ENCODE data around the gene MGAT4C. TPM values are rescaled to one million over a fixed set of nuclear protein-coding genes. Genes with fewer than 3 reads are reported as not detected.
"Not testable (repeated sequence)": the region's sequence is repeated elsewhere in the genome, so short reads cannot be mapped to it uniquely, and the experiment has no call there.

MGAT4C gene
- not detected for total RNA-seq

- no peaks in the 10 kb centered on the region for H3K4me1 Mint-ChIP-seq (ENCODE audit: low read depth)
- no peaks in the 10 kb centered on the region for H3K36me3 Mint-ChIP-seq (ENCODE audit: insufficient read depth in 2 of 2)
- no peaks in the 10 kb centered on the region for H3K27me3 Mint-ChIP-seq (ENCODE audit: low read depth)
- H3K27ac Mint-ChIP-seq = no peak within 1 kb of the TSS
- no peak for DNase-seq
- H3K9me3 Mint-ChIP-seq = no peaks in the 10 kb centered on the region
- no peak within 1 kb of the TSS for H3K4me3 Mint-ChIP-seq
- ATAC-seq (replicated peaks in 1 of 2) = no peak
These were observed at the start of gene MGAT4C for GRCh38 chr12:86256163-86256562. Gene MGAT4C (minus strand): TSS chr12:86256391.

- H3K4me3 Mint-ChIP-seq; H3K27ac Mint-ChIP-seq; H3K36me3 Mint-ChIP-seq (ENCODE audit: insufficient read depth in 2 of 2); ATAC-seq (replicated peaks in 1 of 2); H3K4me1 Mint-ChIP-seq (ENCODE audit: low read depth); DNase-seq; H3K27me3 Mint-ChIP-seq (ENCODE audit: low read depth); H3K9me3 Mint-ChIP-seq: not testable (repeated sequence)
These were observed 40.2 kb upstream of the MGAT4C start for GRCh38 chr12:86296396-86296795.

DNA sequence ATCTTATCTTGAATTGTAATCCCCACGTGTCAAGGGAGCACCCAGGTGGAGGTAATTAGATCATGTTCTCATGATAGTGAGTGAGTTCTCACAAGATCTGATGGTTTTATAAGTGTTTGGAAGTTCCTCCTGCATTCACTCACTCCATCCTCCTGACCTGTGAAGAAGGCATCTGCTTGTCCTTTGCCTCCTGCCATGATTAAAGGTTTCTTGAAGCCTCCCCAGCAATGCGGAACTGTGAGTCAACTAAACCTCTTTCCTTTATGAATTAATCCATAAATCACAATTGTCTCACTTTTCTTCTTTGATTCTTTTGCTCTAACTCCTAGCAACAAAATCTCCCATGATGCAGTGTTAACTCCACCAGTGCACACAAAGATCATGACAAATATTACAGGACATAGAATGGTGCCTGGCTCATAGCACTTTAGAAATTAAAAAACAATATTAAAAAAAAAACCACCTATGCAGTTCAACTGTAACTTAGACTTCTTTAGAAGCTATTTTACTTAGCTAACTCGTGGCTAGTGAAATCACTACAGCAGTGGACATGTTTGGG lies 37.6 kb upstream of the MGAT4C start:
- no peaks in the 10 kb centered on the region for H3K4me1 Mint-ChIP-seq (ENCODE audit: low read depth)
- no peak overlapping the region for H3K4me3 Mint-ChIP-seq
- peaks cover 5 to 11% of the 10 kb centered on the region in 2 donors for H3K9me3 Mint-ChIP-seq
- H3K36me3 Mint-ChIP-seq (ENCODE audit: insufficient read depth in 2 of 2) = no peaks in the 10 kb centered on the region
- DNase-seq (no peak), ATAC-seq (replicated peaks in 1 of 2) (no peak)
- H3K27ac Mint-ChIP-seq = no peak overlapping the region
- H3K27me3 Mint-ChIP-seq (ENCODE audit: low read depth) = no peaks in the 10 kb centered on the region

DNA sequence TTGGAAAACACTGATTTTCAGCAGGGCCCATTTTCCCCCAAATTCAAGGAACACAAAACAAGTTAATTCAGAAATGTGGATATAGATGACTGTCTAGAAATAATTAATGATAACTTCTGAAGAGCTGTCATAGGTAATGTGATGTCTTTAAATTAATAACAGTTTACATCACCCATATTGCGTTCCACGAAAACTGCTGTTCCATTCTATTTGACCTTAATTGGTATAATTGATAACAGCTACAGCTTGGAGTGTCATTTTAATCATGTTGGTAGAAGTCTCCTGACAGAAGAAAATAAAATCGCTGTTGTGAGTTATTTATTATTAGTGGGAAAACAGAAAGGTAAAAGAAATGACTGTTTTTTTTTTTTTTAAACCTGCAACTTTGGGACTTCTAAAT lies 36.3 kb upstream of the MGAT4C start:
- H3K4me3 Mint-ChIP-seq = no peak overlapping the region
- H3K9me3 Mint-ChIP-seq = peaks cover 1 to 9% of the 10 kb centered on the region in 2 donors
- H3K27ac Mint-ChIP-seq = no peak overlapping the region
- DNase-seq (no peak), ATAC-seq (replicated peaks in 1 of 2) (no peak)
- no peaks in the 10 kb centered on the region for H3K36me3 Mint-ChIP-seq (ENCODE audit: insufficient read depth in 2 of 2)
- no peaks in the 10 kb centered on the region for H3K4me1 Mint-ChIP-seq (ENCODE audit: low read depth)
- no peaks in the 10 kb centered on the region for H3K27me3 Mint-ChIP-seq (ENCODE audit: low read depth)

DNA sequence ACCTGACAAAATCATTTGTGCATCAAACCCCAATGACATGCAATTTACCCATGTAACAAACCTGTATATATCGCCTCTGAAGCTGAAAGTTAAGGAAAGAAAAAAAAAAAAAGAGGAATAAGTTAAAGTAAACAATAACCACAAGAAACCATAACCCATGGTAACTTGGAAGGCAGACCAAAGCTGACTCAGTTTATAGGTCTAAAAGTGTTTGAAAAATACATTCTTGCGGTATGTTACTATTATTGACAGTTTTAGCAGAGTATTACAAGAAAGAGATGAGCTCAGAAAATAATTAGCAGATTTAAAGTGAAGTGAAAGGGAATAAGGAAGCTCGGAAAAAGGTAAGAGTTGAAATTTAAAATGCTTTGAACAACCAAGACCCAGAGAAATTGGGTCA lies 34.4 kb upstream of the MGAT4C start:
- no peaks in the 10 kb centered on the region for H3K27me3 Mint-ChIP-seq (ENCODE audit: low read depth)
- DNase-seq (no peak), ATAC-seq (replicated peaks in 1 of 2) (no peak)
- H3K4me1 Mint-ChIP-seq (ENCODE audit: low read depth) = no peaks in the 10 kb centered on the region
- no peak overlapping the region for H3K4me3 Mint-ChIP-seq
- peaks cover 0 to 7% of the 10 kb centered on the region in 2 donors for H3K9me3 Mint-ChIP-seq
- no peak overlapping the region for H3K27ac Mint-ChIP-seq
- H3K36me3 Mint-ChIP-seq (ENCODE audit: insufficient read depth in 2 of 2) = no peaks in the 10 kb centered on the region

GRCh38 chr12:86286119-86286518 lies 29.9 kb upstream of the MGAT4C start:
- DNase-seq (no peak), ATAC-seq (replicated peaks in 1 of 2) (no peak)
- Mint-ChIP-seq H3K27me3 (ENCODE audit: low read depth) (no peaks in the 10 kb centered on the region), H3K4me3 (no peak overlapping the region), H3K9me3 (peaks cover 0 to 7% of the 10 kb centered on the region in 2 donors), H3K27ac (no peak overlapping the region), H3K36me3 (ENCODE audit: insufficient read depth in 2 of 2) (no peaks in the 10 kb centered on the region), H3K4me1 (ENCODE audit: low read depth) (no peaks in the 10 kb centered on the region)

- Mint-ChIP-seq H3K4me1 (ENCODE audit: low read depth) (no peaks in the 10 kb centered on the region), H3K9me3 (peaks cover 0 to 3% of the 10 kb centered on the region in 2 donors), H3K36me3 (ENCODE audit: insufficient read depth in 2 of 2) (no peaks in the 10 kb centered on the region), H3K27ac (no peak overlapping the region), H3K4me3 (no peak overlapping the region), H3K27me3 (ENCODE audit: low read depth) (no peaks in the 10 kb centered on the region)
- ATAC-seq (replicated peaks in 1 of 2) (no peak), DNase-seq (no peak)
These were observed 27.4 kb upstream of the MGAT4C start for GRCh38 chr12:86283620-86284019.

DNA sequence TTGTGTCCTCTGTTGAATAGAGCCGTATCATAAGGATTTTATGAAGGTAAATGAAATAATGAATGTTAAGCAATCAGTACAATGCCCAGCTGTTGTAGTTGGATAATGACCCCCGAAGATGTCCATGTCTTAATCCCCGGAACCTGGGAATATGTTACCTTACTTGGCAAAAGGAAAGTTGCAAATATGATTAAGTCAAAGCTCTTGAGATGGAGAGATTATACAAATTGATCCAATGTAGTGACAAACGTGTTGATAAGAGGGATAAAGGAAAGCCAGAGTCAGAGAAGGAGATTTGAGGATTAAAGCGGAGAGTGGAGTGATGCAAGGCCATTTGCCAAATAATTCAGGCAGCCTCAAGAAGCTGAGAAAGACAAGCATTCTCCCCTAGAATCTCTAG lies 19.2 kb upstream of the MGAT4C start:
- H3K27me3 Mint-ChIP-seq (ENCODE audit: low read depth) = no peaks in the 10 kb centered on the region
- H3K4me1 Mint-ChIP-seq (ENCODE audit: low read depth) = no peaks in the 10 kb centered on the region
- no peaks in the 10 kb centered on the region for H3K36me3 Mint-ChIP-seq (ENCODE audit: insufficient read depth in 2 of 2)
- ATAC-seq (replicated peaks in 1 of 2) (no peak), DNase-seq (no peak)
- peaks cover 1 to 9% of the 10 kb centered on the region in 2 donors for H3K9me3 Mint-ChIP-seq
- no peak overlapping the region for H3K4me3 Mint-ChIP-seq
- H3K27ac Mint-ChIP-seq = no peak overlapping the region

DNA sequence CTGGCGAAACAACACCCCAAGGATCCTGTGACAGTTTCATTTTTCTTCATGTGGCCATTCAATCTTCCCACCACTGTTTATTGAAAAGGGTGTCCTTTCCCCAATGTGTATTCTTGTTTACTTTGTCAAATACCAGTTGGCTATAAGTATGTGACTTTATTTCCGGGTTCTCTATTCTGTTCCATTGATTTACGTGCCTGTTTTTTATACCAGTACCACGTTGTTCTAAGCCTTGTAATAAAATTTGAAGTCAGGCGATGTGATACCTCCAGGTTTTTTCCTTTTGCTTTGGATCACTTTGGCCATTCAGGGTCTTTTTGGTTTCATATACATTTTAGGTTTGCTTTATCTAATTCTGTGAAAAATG lies 9.1 kb upstream of the MGAT4C start:
- peaks cover 0 to 3% of the 10 kb centered on the region in 2 donors for H3K36me3 Mint-ChIP-seq (ENCODE audit: insufficient read depth in 2 of 2)
- no peak for ATAC-seq (replicated peaks in 1 of 2)
- H3K27me3 Mint-ChIP-seq (ENCODE audit: low read depth) = no peaks in the 10 kb centered on the region
- DNase-seq = no peak
- no peak overlapping the region for H3K4me3 Mint-ChIP-seq
- peaks cover 5 to 9% of the 10 kb centered on the region in 2 donors for H3K9me3 Mint-ChIP-seq
- H3K27ac Mint-ChIP-seq = no peak overlapping the region
- H3K4me1 Mint-ChIP-seq (ENCODE audit: low read depth) = no peaks in the 10 kb centered on the region

DNA sequence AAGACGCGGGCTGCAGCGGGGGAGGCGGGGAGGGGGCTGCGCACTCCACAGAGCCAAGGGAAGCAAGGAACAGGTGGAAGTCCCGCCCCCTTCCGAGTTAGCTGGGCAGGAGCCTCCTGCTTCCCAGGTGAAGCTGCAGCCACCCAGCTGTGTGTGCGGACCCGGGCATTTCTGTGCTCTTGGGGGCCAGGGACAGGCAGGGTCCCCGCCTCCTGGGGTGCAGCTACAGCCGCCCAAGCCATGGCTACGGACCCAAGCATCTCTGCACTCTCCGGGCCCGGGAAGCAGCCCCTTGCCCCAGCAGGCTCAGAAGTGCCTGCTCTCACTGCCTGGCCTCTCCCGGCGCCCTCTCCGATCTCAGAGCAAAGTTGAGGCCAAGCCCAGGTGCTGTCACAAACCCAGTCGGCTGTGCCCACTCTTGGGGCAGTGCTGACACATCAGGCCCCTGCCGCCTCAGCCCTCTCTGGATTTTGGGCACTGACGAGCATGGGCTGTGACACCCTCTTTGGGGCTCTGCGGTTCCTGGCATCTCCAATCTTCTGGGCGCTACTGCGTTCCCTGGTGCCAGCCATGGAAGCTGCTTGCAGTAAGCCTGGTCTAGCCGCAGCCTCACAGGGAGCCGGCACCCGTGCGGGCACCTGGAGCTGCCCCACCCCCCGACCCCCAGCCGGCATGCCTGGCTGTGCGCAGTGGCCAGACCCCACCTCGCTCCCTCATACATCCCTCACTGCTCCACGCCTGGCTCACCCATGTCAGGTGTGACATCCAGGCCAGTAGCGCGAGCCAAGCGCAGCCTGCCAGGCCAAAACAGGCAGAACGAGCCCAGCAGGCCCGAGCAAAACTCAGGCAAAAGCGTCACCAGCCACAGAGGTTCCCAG lies 8.5 kb upstream of the MGAT4C start:
- Mint-ChIP-seq H3K4me3 (no peak overlapping the region), H3K4me1 (ENCODE audit: low read depth) (no peaks in the 10 kb centered on the region), H3K27ac (no peak overlapping the region), H3K27me3 (ENCODE audit: low read depth) (no peaks in the 10 kb centered on the region), H3K9me3 (peaks cover 4 to 9% of the 10 kb centered on the region in 2 donors), H3K36me3 (ENCODE audit: insufficient read depth in 2 of 2) (peaks cover 0 to 3% of the 10 kb centered on the region in 2 donors)
- ATAC-seq (replicated peaks in 1 of 2) (no peak), DNase-seq (no peak)

- peaks cover 4 to 7% of the 10 kb centered on the region in 2 donors for H3K9me3 Mint-ChIP-seq
- no peak for DNase-seq
These were observed 5.4 kb upstream of the MGAT4C start for GRCh38 chr12:86261578-86261977.

GRCh38 chr12:86261142-86261541 lies 5.0 kb upstream of the MGAT4C start:
- no peak for DNase-seq
- ATAC-seq (replicated peaks in 1 of 2) = no peak
- Mint-ChIP-seq H3K27ac (no peak overlapping the region), H3K4me1 (ENCODE audit: low read depth) (no peaks in the 10 kb centered on the region), H3K27me3 (ENCODE audit: low read depth) (no peaks in the 10 kb centered on the region), H3K4me3 (no peak overlapping the region), H3K9me3 (peaks cover 4 to 7% of the 10 kb centered on the region in 2 donors), H3K36me3 (ENCODE audit: insufficient read depth in 2 of 2) (peaks cover 0 to 3% of the 10 kb centered on the region in 2 donors)

More at GRCh38 chr12:86261578-86261977, 5.4 kb upstream of the MGAT4C start:
- Mint-ChIP-seq H3K4me3 (no peak overlapping the region), H3K4me1 (ENCODE audit: low read depth) (no peaks in the 10 kb centered on the region), H3K27me3 (ENCODE audit: low read depth) (no peaks in the 10 kb centered on the region), H3K36me3 (ENCODE audit: insufficient read depth in 2 of 2) (peaks cover 0 to 3% of the 10 kb centered on the region in 2 donors), H3K27ac (no peak overlapping the region)
- no peak for ATAC-seq (replicated peaks in 1 of 2)

DNA sequence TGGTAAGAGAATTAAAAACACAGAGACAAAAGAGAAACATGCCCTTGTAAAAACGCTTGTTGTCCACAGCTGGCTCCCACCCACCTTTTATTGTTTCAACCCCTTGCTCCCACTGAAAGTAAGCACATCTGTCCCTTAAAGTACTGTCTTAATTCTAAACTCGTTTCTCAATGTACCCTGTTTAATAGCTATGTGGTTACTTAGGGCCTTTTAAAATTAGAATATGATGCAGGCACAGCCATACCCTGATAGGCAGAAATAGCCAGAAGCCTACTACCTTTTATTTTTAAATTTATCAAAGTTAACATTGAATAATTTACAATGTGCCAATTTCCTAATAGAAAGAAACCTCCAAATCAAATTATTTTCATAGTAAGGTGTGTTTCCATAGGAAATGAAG lies 4.0 kb upstream of the MGAT4C start:
- Mint-ChIP-seq H3K36me3 (ENCODE audit: insufficient read depth in 2 of 2) (no peaks in the 10 kb centered on the region), H3K27ac (no peak overlapping the region), H3K4me1 (ENCODE audit: low read depth) (no peaks in the 10 kb centered on the region), H3K9me3 (peaks cover 0 to 6% of the 10 kb centered on the region in 2 donors), H3K4me3 (no peak overlapping the region), H3K27me3 (ENCODE audit: low read depth) (no peaks in the 10 kb centered on the region)
- DNase-seq = no peak
- ATAC-seq (replicated peaks in 1 of 2) = no peak

Data from activated T-cell treated with anti-CD3 and anti-CD28 coated beads, Interleukin-2, amount 50 U/mL, for 72 hours (primary cell).